ENCODE data around the gene AEBP2. TPM values are rescaled to one million over a fixed set of nuclear protein-coding genes. Genes with fewer than 3 reads are reported as not detected.

The AEBP2 gene
- total and polyA plus RNA-seq, 9 of the 15 experiments (the other 6 are each of a cell fraction or from before 2014, with no cell fraction given): 5.7 to 43.7 (median 10.3) TPM

- intact Hi-C loops (cut with micrococcal nuclease): no loop called here
- 97% methylated on average over 4 of the region's 5 CpGs for WGBS (ENCODE audit: insufficient coverage, low coverage, missing lambda C conversion rate)
- Histone ChIP-seq H3K9ac (ENCODE audit: insufficient read depth in 1 of 2, low read depth in 2 of 2, low read length in 2 of 2) (no peak overlapping the region), H3K4me3 (no peak overlapping the region), H2AFZ (ENCODE audit: low read depth, low read length) (no peak overlapping the region), H3K36me3 (ENCODE audit: control insufficient read depth, insufficient read depth, low read length) (peaks cover 25% of the 10 kb centered on the region; the same call in 2 of the 3 replicates), H3K27ac (ENCODE audit: extremely low read depth, low read depth, low read length) (no peak overlapping the region), H4K20me1 (replicated peaks; ENCODE audit: control insufficient read depth, insufficient read depth, low read length) (no peaks in the 10 kb centered on the region), H3K9me3 (replicated peaks; ENCODE audit: control insufficient read depth, insufficient read depth, low read depth, low read length) (no peaks in the 10 kb centered on the region), H3K27me3 (ENCODE audit: control insufficient read depth in 2 of 2, insufficient read depth in 2 of 2, low read length in 2 of 2) (no peaks in the 10 kb centered on the region), H3K4me1 (replicated peaks in 1 of 2; ENCODE audit: control insufficient read depth in 2 of 2, insufficient read depth in 2 of 2, low read length in 2 of 2) (peaks cover 4 to 5% of the 10 kb centered on the region in 2 experiments; a peak in 3 of 5 replicates), H3K79me2 (ENCODE audit: control insufficient read depth, insufficient read depth, low read length) (peaks cover 30% of the 10 kb centered on the region), H3K4me2 (ENCODE audit: insufficient read depth, low read length) (no peak overlapping the region), H3K9me1 (ENCODE audit: control insufficient read depth, insufficient read depth, low read length) (no peaks in the 10 kb centered on the region)
- ChIA-PET POLR2A (no interaction called here), CTCF (ENCODE audit: low intra/inter-chr PET ratio) (no interaction called here)
- no TSS peak for BruUV-seq (replicated peaks)
- no peak for TF ChIP-seq ZNF76 (CRISPR knock-in tag; IDR thresholded peaks at IDR 0.05; ENCODE audit: borderline replicate concordance)
- no peak for TF ChIP-seq GMEB1 (CRISPR knock-in tag; IDR thresholded peaks at IDR 0.05)
- TF ChIP-seq RNF2 (IDR thresholded peaks at IDR 0.05): no peak
- no peak for TF ChIP-seq LEF1 (IDR thresholded peaks at IDR 0.05)
- no peak for TF ChIP-seq ZNF668 (CRISPR knock-in tag; IDR thresholded peaks at IDR 0.05)
- TF ChIP-seq REST (IDR thresholded peaks at IDR 0.05; ENCODE audit: borderline replicate concordance): no peak
- TF ChIP-seq REST (CRISPR knock-in tag; IDR thresholded peaks at IDR 0.05; ENCODE audit: low read depth): no peak
- no peak for TF ChIP-seq U2AF1 (optimal IDR thresholded peaks at IDR 0.05; ENCODE audit: low read depth, low read length)
- TF ChIP-seq MTA2 (IDR thresholded peaks at IDR 0.05; ENCODE audit: low read depth): no peak
- in situ Hi-C loops (cut with MboI): no loop called here
- DNase-seq (ENCODE audit: extremely low read depth in 1 of 4, low spot score in 3 of 4) (no peak), ATAC-seq (no peak), FAIRE-seq (no peak)
These were observed 57.1 kb downstream of the AEBP2 start for GRCh38 chr12:19496219-19496878.

Measured in K562 (cell line).